Measurements from ENCODE around the gene RPS27.

- TF ChIP-seq POLR2A (IDR thresholded peaks at IDR 0.05) (no peak), CTCF (IDR thresholded peaks at IDR 0.05) (no peak), POLR2AphosphoS5 (IDR thresholded peaks at IDR 0.05) (no peak)
Measured at GRCh38 chr1:153995202-153995601, 4.6 kb downstream of the RPS27 start.

All from prostate gland (tissue), 2 donors.